ENCODE measurements around the gene APRT. TPM values are rescaled to one million over a fixed set of nuclear protein-coding genes. Genes with fewer than 3 reads are reported as not detected.

APRT gene
- total RNA-seq, 1 donor from 2014 or later, result 39.2 TPM

GRCh38 chr16:88809068-88809675, 2.6 kb downstream of the APRT start:
- intact Hi-C loops (cut with micrococcal nuclease), result no loop called here
- Histone ChIP-seq H3K4me3 (no peak overlapping the region), H3K4me1 (peaks cover 50% of the 10 kb centered on the region), H3K27ac (replicated peaks) (no peak overlapping the region), H3K27me3 (ENCODE audit: low read depth) (no peaks in the 10 kb centered on the region), H3K9me3 (replicated peaks) (no peaks in the 10 kb centered on the region), H3K36me3 (peaks cover 11% of the 10 kb centered on the region)
- TF ChIP-seq, protein P1, sequence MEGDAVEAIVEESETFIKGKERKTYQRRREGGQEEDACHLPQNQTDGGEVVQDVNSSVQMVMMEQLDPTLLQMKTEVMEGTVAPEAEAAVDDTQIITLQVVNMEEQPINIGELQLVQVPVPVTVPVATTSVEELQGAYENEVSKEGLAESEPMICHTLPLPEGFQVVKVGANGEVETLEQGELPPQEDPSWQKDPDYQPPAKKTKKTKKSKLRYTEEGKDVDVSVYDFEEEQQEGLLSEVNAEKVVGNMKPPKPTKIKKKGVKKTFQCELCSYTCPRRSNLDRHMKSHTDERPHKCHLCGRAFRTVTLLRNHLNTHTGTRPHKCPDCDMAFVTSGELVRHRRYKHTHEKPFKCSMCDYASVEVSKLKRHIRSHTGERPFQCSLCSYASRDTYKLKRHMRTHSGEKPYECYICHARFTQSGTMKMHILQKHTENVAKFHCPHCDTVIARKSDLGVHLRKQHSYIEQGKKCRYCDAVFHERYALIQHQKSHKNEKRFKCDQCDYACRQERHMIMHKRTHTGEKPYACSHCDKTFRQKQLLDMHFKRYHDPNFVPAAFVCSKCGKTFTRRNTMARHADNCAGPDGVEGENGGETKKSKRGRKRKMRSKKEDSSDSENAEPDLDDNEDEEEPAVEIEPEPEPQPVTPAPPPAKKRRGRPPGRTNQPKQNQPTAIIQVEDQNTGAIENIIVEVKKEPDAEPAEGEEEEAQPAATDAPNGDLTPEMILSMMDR (IDR thresholded peaks at IDR 0.05; ENCODE audit: borderline replicate concordance), result no peak
- DNase-seq, result no peak

GRCh38 chr16:88807626-88808453, 3.9 kb downstream of the APRT start:
- H3K4me1 ChIP-seq, result peaks cover 51% of the 10 kb centered on the region
- no peaks in the 10 kb centered on the region for H3K27me3 ChIP-seq (ENCODE audit: low read depth)
- DNase-seq, result no peak
- TF ChIP-seq, protein P1 (IDR thresholded peaks at IDR 0.05; ENCODE audit: borderline replicate concordance), result no peak
- intact Hi-C loops (cut with micrococcal nuclease), result no loop called here
- H3K4me3 ChIP-seq, result no peak overlapping the region
- H3K36me3 ChIP-seq, result peaks cover 11% of the 10 kb centered on the region
- no peak overlapping the region for H3K27ac ChIP-seq (replicated peaks)
- no peaks in the 10 kb centered on the region for H3K9me3 ChIP-seq (replicated peaks)

- Histone ChIP-seq H3K27ac (replicated peaks) (no peak overlapping the region), H3K27me3 (ENCODE audit: low read depth) (no peaks in the 10 kb centered on the region), H3K4me3 (no peak overlapping the region), H3K36me3 (peaks cover 11% of the 10 kb centered on the region), H3K9me3 (replicated peaks) (no peaks in the 10 kb centered on the region), H3K4me1 (peaks cover 51% of the 10 kb centered on the region)
- no peak for DNase-seq
- intact Hi-C loops (cut with micrococcal nuclease), result no loop called here
- TF ChIP-seq, protein P1 (IDR thresholded peaks at IDR 0.05; ENCODE audit: borderline replicate concordance), result no peak
Observed at GRCh38 chr16:88807142-88807625, 4.5 kb downstream of the APRT start.

GRCh38 chr16:88806491-88807111, 5.1 kb downstream of the APRT start:
- TF ChIP-seq, protein P1 (IDR thresholded peaks at IDR 0.05; ENCODE audit: borderline replicate concordance), result no peak
- H3K27me3 ChIP-seq (ENCODE audit: low read depth), result no peaks in the 10 kb centered on the region
- peaks cover 11% of the 10 kb centered on the region for H3K36me3 ChIP-seq
- no peak overlapping the region for H3K4me3 ChIP-seq
- intact Hi-C loops (cut with micrococcal nuclease), result no loop called here
- H3K9me3 ChIP-seq (replicated peaks), result no peaks in the 10 kb centered on the region
- peaks cover 48% of the 10 kb centered on the region for H3K4me1 ChIP-seq
- DNase-seq, result no peak
- H3K27ac ChIP-seq (replicated peaks), result no peak overlapping the region

- TF ChIP-seq, protein P1 (IDR thresholded peaks at IDR 0.05; ENCODE audit: borderline replicate concordance), result no peak
- Histone ChIP-seq H3K27me3 (ENCODE audit: low read depth) (no peaks in the 10 kb centered on the region), H3K4me3 (no peak overlapping the region), H3K27ac (replicated peaks) (no peak overlapping the region), H3K9me3 (replicated peaks) (no peaks in the 10 kb centered on the region), H3K4me1 (peaks cover 42% of the 10 kb centered on the region), H3K36me3 (peaks cover 11% of the 10 kb centered on the region)
- intact Hi-C loops (cut with micrococcal nuclease), result no loop called here
- no peak for DNase-seq
Observed at GRCh38 chr16:88805887-88806393, 5.8 kb downstream of the APRT start.

Measured in left ventricle myocardium inferior (tissue), 1 donor.